GM12878 (cell line): ENCODE measurements around the gene SCIMP. TPM values are rescaled to one million over a fixed set of nuclear protein-coding genes. Genes with fewer than 3 reads are reported as not detected.

ENCODE experiments used
- ATAC-seq: fragments of 200-7000 bp; cut with Tn5 transposase; 3 replicates; pipeline ENCODE4 v1.9.1; 2020; ENCODE audit warnings: mild to moderate bottlenecking, moderate library complexity
- BruUV-seq: library from RNA; stranded (reverse); fragments of 400-500 nt; replicated peaks from 2 replicates; lab custom pipeline; 2021; lab: Mats Ljungman, UMichigan
- CTCF ChIA-PET: fragments of 300-600 bp; sonication (Branson Sonifier 250); formaldehyde crosslinking; extraction: SDS; loops from one replicate; lab custom pipeline; 2021; ENCODE audit warnings: inconsistent platforms; lab: Yijun Ruan, JAX
- POLR2A ChIA-PET: fragments of 350-600 bp; formaldehyde crosslinking; extraction: SDS; loops from one replicate; lab custom pipeline; 2021; ENCODE audit warnings: inconsistent platforms; lab: Charles Lee
- RAD21 ChIA-PET: fragments of 300-600 bp; sonication (Branson Sonifier 250); formaldehyde crosslinking; loops from one replicate; lab custom pipeline; 2023; ENCODE audit warnings: antibody characterized with exemption; ENCODE audit not compliant: unreplicated experiment; lab: Charles Lee
- SMC1A ChIA-PET: fragments of 300-600 bp; sonication (Branson Sonifier 250); formaldehyde crosslinking; loops from one replicate; lab custom pipeline; 2023; ENCODE audit not compliant: unreplicated experiment, uncharacterized antibody; lab: Charles Lee
- DNase-seq: peaks from one replicate; pipeline ENCODE4 v3.0.0-alpha.2; 2011; ENCODE audit warnings: low read depth, low spot score
- FAIRE-seq: peaks from 3 replicates; lab custom pipeline; 2011; peaks lifted over from hg19 to GRCh38; lab: Jason Lieb, UNC
- H2AFZ ChIP-seq: 2 replicates; pipeline ENCODE4 v1.6.0; 2011; ENCODE audit warnings: low read depth, low read length, control low read depth; ENCODE audit not compliant: control insufficient read depth
- H3K27ac ChIP-seq: 2 replicates; pipeline ENCODE4 v1.5.1; 2011; ENCODE audit warnings: control low read depth; ENCODE audit not compliant: control insufficient read depth, insufficient read depth
- H3K27me3 ChIP-seq, 2 experiments: replicated peaks in 1 of 2; 2 replicates each; pipeline versions ENCODE4 v1.6.0 to v1.6.1; 2011; ENCODE audit warnings: low read length in 1 of 2; ENCODE audit not compliant: control insufficient read depth in 2 of 2, insufficient read depth in 2 of 2
- H3K36me3 ChIP-seq, 2 experiments: 2 replicates each; pipeline ENCODE4 v1.5.1; 2011; ENCODE audit warnings: low read length in 1 of 2; ENCODE audit not compliant: control insufficient read depth in 2 of 2, insufficient read depth in 2 of 2
- H3K4me1 ChIP-seq: 2 replicates; pipeline ENCODE4 v1.6.1; 2011; ENCODE audit warnings: mild to moderate bottlenecking, low read length, moderate library complexity, mixed read lengths; ENCODE audit not compliant: control insufficient read depth, insufficient read depth
- H3K4me2 ChIP-seq: 2 replicates; pipeline ENCODE4 v1.6.0; 2011; ENCODE audit warnings: control low read depth; ENCODE audit not compliant: control insufficient read depth, insufficient read depth
- H3K4me3 ChIP-seq: fragments of 200-600 bp; sonication (generic); 2 replicates; pipeline ENCODE4 v1.5.1; 2016
- H3K79me2 ChIP-seq: 2 replicates; pipeline ENCODE4 v1.6.0; 2011; ENCODE audit warnings: low read length; ENCODE audit not compliant: control insufficient read depth, insufficient read depth
- H3K9ac ChIP-seq: 2 replicates; pipeline ENCODE4 v1.8.0; 2011; ENCODE audit warnings: low read length, control low read depth, mixed read lengths; ENCODE audit not compliant: control insufficient read depth, insufficient read depth
- H3K9me3 ChIP-seq: replicated peaks from 3 replicates; pipeline ENCODE4 v1.5.1; 2011; ENCODE audit warnings: mild to moderate bottlenecking, low read length; ENCODE audit not compliant: control insufficient read depth, insufficient read depth
- H4K20me1 ChIP-seq: 2 replicates; pipeline ENCODE4 v1.6.0; 2011; ENCODE audit not compliant: control insufficient read depth, insufficient read depth
- CEBPZ ChIP-seq: fragments of 150-350 bp; IDR thresholded peaks from 2 replicates; pipeline ENCODE4 v1.6.1; 2016; ENCODE audit warnings: low read depth, low read length
- CTCF ChIP-seq, 3 experiments: IDR thresholded peaks in 2 of 3; conservative IDR thresholded peaks in 1 of 3; 2 replicates each; pipeline ENCODE4 v1.5.1; 2011; ENCODE audit warnings: low read depth in 3 of 3, low read length in 3 of 3, mild to moderate bottlenecking in 3 of 3, control low read depth in 2 of 3, moderate library complexity in 2 of 3, inconsistent platforms in 1 of 3, mixed read lengths in 1 of 3; ENCODE audit not compliant: control insufficient read depth in 2 of 3, insufficient read depth in 1 of 3; ENCODE audit errors: extremely low read depth in 1 of 3
- IRF4 ChIP-seq: IDR thresholded peaks from 2 replicates; pipeline ENCODE4 v1.6.1; 2011; ENCODE audit warnings: low read depth, low read length
- NFXL1 ChIP-seq: fragments of 450-650 bp; IDR thresholded peaks from 2 replicates; pipeline ENCODE4 v1.6.1; 2017; ENCODE audit warnings: antibody characterized with exemption, mild to moderate bottlenecking, borderline replicate concordance
- PAX5 ChIP-seq: IDR thresholded peaks from 2 replicates; pipeline ENCODE4 v1.6.1; 2011; ENCODE audit warnings: low read depth, low read length, borderline replicate concordance
- POLR2AphosphoS2 ChIP-seq: IDR thresholded peaks from 2 replicates; pipeline ENCODE4 v1.6.1; 2011; ENCODE audit warnings: low read depth, mild to moderate bottlenecking, low read length, improper control_type of control experiment, moderate library complexity
- POLR2AphosphoS5 ChIP-seq: IDR thresholded peaks from 2 replicates; pipeline ENCODE4 v1.6.1; 2011; ENCODE audit warnings: mild to moderate bottlenecking, low read length, inconsistent platforms
- RELA ChIP-seq: fragments of 450-650 bp; IDR thresholded peaks from 2 replicates; pipeline ENCODE4 v1.8.0; 2014; ENCODE audit warnings: borderline replicate concordance; ENCODE audit not compliant: partially characterized antibody
- SRF ChIP-seq, 2 experiments: IDR thresholded peaks; 2 replicates each; pipeline ENCODE4 v1.6.1; 2011; ENCODE audit warnings: low read depth in 2 of 2, low read length in 2 of 2, mild to moderate bottlenecking in 1 of 2, moderate library complexity in 1 of 2
- ZBTB4 ChIP-seq: fragments of 450-650 bp; formaldehyde crosslinking; IDR thresholded peaks from 2 replicates; pipeline ENCODE4 v1.4.0; 2022; ENCODE audit warnings: mild to moderate bottlenecking, moderate library complexity
- WGBS: methylation state at CpG from one replicate; pipeline ENCODE4 v1.1.6; 2016; ENCODE audit warnings: low lambda C conversion rate; ENCODE audit not compliant: insufficient replicate concordance, insufficient coverage; ENCODE audit errors: missing lambda C conversion rate; 5-methylcytosine and 5-hydroxymethylcytosine counted together
- in situ Hi-C: fragments of 300-500 bp; cut with MboI; formaldehyde crosslinking; loops from 9 replicates; pipeline ENCODE4 v1.14.3; 2018; ENCODE audit warnings: mixed read lengths
- intact Hi-C: fragments of 100-400 bp; cut with micrococcal nuclease; formaldehyde crosslinking; loops from one replicate; pipeline ENCODE4 v1.14.2; 2022; ENCODE audit not compliant: unreplicated experiment
- polyA plus RNA-seq, 11 experiments: library from polyadenylated mRNA; depleted of rRNA in 4 of 11; unstranded in 6 of 11; stranded (reverse) in 5 of 11; fragments of >200 nt; fragmentation: Nextera tagmentation in 4 of 11; fragmentation: Illumina TruSeq in 1 of 11; extraction: Ambion mirVana in 4 of 11; extraction: Trizol in 1 of 11; gene quantifications; 1 replicate in 1 of 11; 2 replicates in 10 of 11; pipeline versions ENCODE4 v1.2.1 to v1.2.3, GENCODE V29; 2011 to 2016; ENCODE audit warnings: inconsistent platforms in 2 of 11, missing spikeins in 2 of 11, low read depth in 1 of 11
- total RNA-seq, 4 experiments: library from RNA; depleted of rRNA in 3 of 4; stranded (reverse); fragments of >200 nt in 3 of 4; fragmentation: Illumina TruSeq in 1 of 4; extraction: Trizol in 1 of 4; gene quantifications; 2 replicates each; pipeline versions ENCODE4 v1.2.1 to v1.2.3, GENCODE V29; 2013 to 2021
- TF ChIP-seq, protein P1 (sequence below): fragments of 450-650 bp; IDR thresholded peaks from 2 replicates; pipeline ENCODE4 v1.6.1; 2017; ENCODE audit warnings: mild to moderate bottlenecking, low read depth, inconsistent platforms; ENCODE audit not compliant: poor library complexity, severe bottlenecking

SCIMP gene
- total and polyA plus RNA-seq, 10 of the 15 experiments (the other 5 are each of a cell fraction or from before 2014, with no cell fraction given), result 56.7 to 151 (median 95.0) TPM

DNA sequence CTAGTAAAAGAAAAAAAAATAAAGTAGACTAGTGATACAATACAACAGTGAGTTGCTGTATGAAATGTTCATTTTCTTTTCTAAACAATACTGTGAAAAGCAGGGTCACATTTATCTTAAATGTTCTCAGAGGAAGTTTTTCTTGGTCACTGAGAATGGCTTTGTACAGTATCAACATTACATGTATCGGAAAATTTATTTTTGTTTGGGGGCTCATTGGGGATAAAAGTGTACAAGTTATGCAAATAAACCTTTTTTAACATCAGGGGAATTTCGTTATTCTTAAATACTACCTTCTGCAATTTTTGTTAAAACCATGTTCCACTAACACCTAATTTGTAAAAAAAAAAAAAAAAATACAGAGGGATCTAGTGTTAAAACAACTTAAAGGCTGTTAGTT lies 34.3 kb downstream of the SCIMP start:
- 0% methylated on average over 2 of the region's 2 CpGs for WGBS
- no peak for TF ChIP-seq RELA
- TF ChIP-seq NFXL1, result no peak
- TF ChIP-seq POLR2AphosphoS2, result no peak
- no peak for TF ChIP-seq ZBTB4
- TF ChIP-seq SRF (IDR thresholded peaks at IDR 0.05; ENCODE audit: low read depth in 2 of 2, low read length in 2 of 2), result no peak
- no peak for TF ChIP-seq IRF4
- TF ChIP-seq PAX5, result no peak
- no peak for TF ChIP-seq CEBPZ
- TF ChIP-seq, protein P1, sequence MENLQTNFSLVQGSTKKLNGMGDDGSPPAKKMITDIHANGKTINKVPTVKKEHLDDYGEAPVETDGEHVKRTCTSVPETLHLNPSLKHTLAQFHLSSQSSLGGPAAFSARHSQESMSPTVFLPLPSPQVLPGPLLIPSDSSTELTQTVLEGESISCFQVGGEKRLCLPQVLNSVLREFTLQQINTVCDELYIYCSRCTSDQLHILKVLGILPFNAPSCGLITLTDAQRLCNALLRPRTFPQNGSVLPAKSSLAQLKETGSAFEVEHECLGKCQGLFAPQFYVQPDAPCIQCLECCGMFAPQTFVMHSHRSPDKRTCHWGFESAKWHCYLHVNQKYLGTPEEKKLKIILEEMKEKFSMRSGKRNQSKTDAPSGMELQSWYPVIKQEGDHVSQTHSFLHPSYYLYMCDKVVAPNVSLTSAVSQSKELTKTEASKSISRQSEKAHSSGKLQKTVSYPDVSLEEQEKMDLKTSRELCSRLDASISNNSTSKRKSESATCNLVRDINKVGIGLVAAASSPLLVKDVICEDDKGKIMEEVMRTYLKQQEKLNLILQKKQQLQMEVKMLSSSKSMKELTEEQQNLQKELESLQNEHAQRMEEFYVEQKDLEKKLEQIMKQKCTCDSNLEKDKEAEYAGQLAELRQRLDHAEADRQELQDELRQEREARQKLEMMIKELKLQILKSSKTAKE, result no peak
- no peak for TF ChIP-seq POLR2AphosphoS5
- TF ChIP-seq CTCF (IDR thresholded peaks at IDR 0.05 in 2 of 3, conservative IDR thresholded peaks at IDR 0.05 in 1 of 3; ENCODE audit: control insufficient read depth in 2 of 3, extremely low read depth in 1 of 3, insufficient read depth in 1 of 3, low read depth in 3 of 3, low read length in 3 of 3), result no peak

More for the DNA sequence above, 34.3 kb downstream of the SCIMP start:
- peak overlapping the region; percentile 57 for H3K9ac ChIP-seq
- H3K4me2 ChIP-seq, result peak overlapping the region; percentile 54; the same call in 1 of the 2 replicates
- peak overlapping the region; percentile 89 for H3K27ac ChIP-seq
- no peaks in the 10 kb centered on the region; the same call in 1 of the 3 replicates for H3K9me3 ChIP-seq
- no TSS peak for BruUV-seq
- ATAC-seq (peak; percentile 42), DNase-seq (peak; percentile 71), FAIRE-seq (no peak)
- RAD21 ChIA-PET, result interaction anchor here (1.2 to 9.7 kb wide), 4 partner anchors 10 to 36 kb away, joined by 3 to 125 read pairs (median 54); partner anchors contain the start of gene SCIMP
- peaks cover 5% of the 10 kb centered on the region; the same call in 1 of the 2 replicates for H3K79me2 ChIP-seq
- no peaks in the 10 kb centered on the region for H3K27me3 ChIP-seq
- H4K20me1 ChIP-seq, result no peaks in the 10 kb centered on the region
- in situ Hi-C loops, result loop anchor here (25.0 kb wide), 1 partner anchor 1488 kb away; the partner anchor contains the start of gene HASPIN
- no peaks in the 10 kb centered on the region for H3K36me3 ChIP-seq
- no peak overlapping the region for H3K4me3 ChIP-seq
- intact Hi-C loops, result no loop called here
- SMC1A ChIA-PET, result interaction anchor here (0.7 to 9.8 kb wide), 5 partner anchors 12 to 37 kb away, joined by 3 to 157 read pairs (median 41); partner anchors contain the start of gene SCIMP
- CTCF ChIA-PET, result interaction anchor here (1.1 to 14.1 kb wide), 4 partner anchors 11 to 36 kb away, joined by 3 to 209 read pairs (median 35); partner anchors contain the start of gene SCIMP
- H3K4me1 ChIP-seq, result peaks cover 33% of the 10 kb centered on the region
- POLR2A ChIA-PET, result interaction anchor here (0.7 to 8.1 kb wide), 7 partner anchors 9 to 41 kb away, joined by 3 to 98 read pairs (median 6); partner anchors contain the start of gene SCIMP
- H2AFZ ChIP-seq, result no peak overlapping the region; the same call in 1 of the 2 replicates
